ENCODE data around the gene TEX22.

TEX22 gene

GRCh38 chr14:105427936-105428485, 29.7 kb downstream of the TEX22 start:
- Histone ChIP-seq H3K4me1 (ENCODE audit: control insufficient read depth, insufficient read depth, low read length) (no peaks in the 10 kb centered on the region), H3K36me3 (ENCODE audit: control insufficient read depth in 2 of 2, insufficient read depth in 1 of 2, low read length in 2 of 2) (peaks cover 20 to 58% of the 10 kb centered on the region in 2 experiments; a peak in 2 of 3 replicates), H3K27ac (ENCODE audit: extremely low read depth, low read depth, low read length) (no peak overlapping the region), H3K9me3 (ENCODE audit: control insufficient read depth, insufficient read depth, low read depth, low read length) (no peaks in the 10 kb centered on the region; the same call in 1 of the 2 replicates), H3K4me3 (ENCODE audit: low read depth, low read length) (no peak overlapping the region)
- ChIA-PET CTCF (no interaction called here), POLR2A (no interaction called here)
- TF ChIP-seq AEBP2 (tag by site-specific recombination; IDR thresholded peaks at IDR 0.05; ENCODE audit: borderline replicate concordance) (no peak), SETDB1 (IDR thresholded peaks at IDR 0.05; ENCODE audit: insufficient read length, low read length) (peak; percentile 18), ZNF664 (tag by site-specific recombination; IDR thresholded peaks at IDR 0.05) (peak; percentile 82)

- TF ChIP-seq ZNF157 (tag by site-specific recombination; IDR thresholded peaks at IDR 0.05) (no peak), ZSCAN18 (tag by site-specific recombination; IDR thresholded peaks at IDR 0.05) (no peak), ZFP69B (tag by site-specific recombination; IDR thresholded peaks at IDR 0.05) (no peak), ZNF549 (tag by site-specific recombination; IDR thresholded peaks at IDR 0.05) (no peak), ZNF843 (tag by site-specific recombination; IDR thresholded peaks at IDR 0.05) (no peak), ZNF610 (tag by site-specific recombination; IDR thresholded peaks at IDR 0.05; ENCODE audit: borderline replicate concordance) (no peak), ZNF221 (tag by site-specific recombination; IDR thresholded peaks at IDR 0.05; ENCODE audit: borderline replicate concordance) (no peak), ZNF600 (tag by site-specific recombination; IDR thresholded peaks at IDR 0.05) (no peak), ZNF664 (tag by site-specific recombination; IDR thresholded peaks at IDR 0.05) (no peak), ZNF626 (tag by site-specific recombination; IDR thresholded peaks at IDR 0.05) (no peak)
- POLR2A ChIA-PET = no interaction called here
- peaks cover 17 to 48% of the 10 kb centered on the region in 2 experiments; a peak in 2 of 3 replicates for H3K36me3 ChIP-seq (ENCODE audit: control insufficient read depth in 2 of 2, insufficient read depth in 1 of 2, low read length in 2 of 2)
- H3K27ac ChIP-seq (ENCODE audit: extremely low read depth, low read depth, low read length) = no peak overlapping the region
- H3K4me1 ChIP-seq (ENCODE audit: control insufficient read depth, insufficient read depth, low read length) = no peaks in the 10 kb centered on the region
- no peak overlapping the region for H3K4me3 ChIP-seq (ENCODE audit: low read depth, low read length)
- H3K9me3 ChIP-seq (ENCODE audit: control insufficient read depth, insufficient read depth, low read depth, low read length) = no peaks in the 10 kb centered on the region; the same call in 1 of the 2 replicates
- CTCF ChIA-PET = interaction anchor here (0.6 to 1.5 kb wide), 2 partner anchors 51 to 109 kb away, joined by 3 to 4 read pairs; no protein-coding TSS in a partner anchor
Measured at GRCh38 chr14:105430042-105430441, 31.7 kb downstream of the TEX22 start.

- H3K27ac ChIP-seq (ENCODE audit: extremely low read depth, low read depth, low read length) = no peak overlapping the region
- H3K4me1 ChIP-seq (ENCODE audit: control insufficient read depth, insufficient read depth, low read length) = no peaks in the 10 kb centered on the region
- H3K36me3 ChIP-seq (ENCODE audit: control insufficient read depth in 2 of 2, insufficient read depth in 1 of 2, low read length in 2 of 2) = peaks cover 17 to 43% of the 10 kb centered on the region in 2 experiments; a peak in 2 of 3 replicates
- POLR2A ChIA-PET = no interaction called here
- CTCF ChIA-PET = interaction anchor here (1.5 kb wide), 1 partner anchor 50 kb away, joined by 4 read pairs; no protein-coding TSS in a partner anchor
- H3K9me3 ChIP-seq (ENCODE audit: control insufficient read depth, insufficient read depth, low read depth, low read length) = no peaks in the 10 kb centered on the region; the same call in 1 of the 2 replicates
- H3K4me3 ChIP-seq (ENCODE audit: low read depth, low read length) = no peak overlapping the region
- no peak for TF ChIP-seq ZSCAN23 (tag by site-specific recombination; IDR thresholded peaks at IDR 0.05)
- TF ChIP-seq BCL6B (tag by site-specific recombination; IDR thresholded peaks at IDR 0.05) = no peak
- no peak for TF ChIP-seq BCL11A (tag by site-specific recombination; IDR thresholded peaks at IDR 0.05; ENCODE audit: low read depth)
- TF ChIP-seq ZNF416 (tag by site-specific recombination; IDR thresholded peaks at IDR 0.05) = no peak
- no peak for TF ChIP-seq ZXDB (tag by site-specific recombination; IDR thresholded peaks at IDR 0.05)
- TF ChIP-seq ZNF610 (tag by site-specific recombination; IDR thresholded peaks at IDR 0.05; ENCODE audit: borderline replicate concordance) = no peak
- TF ChIP-seq ZBTB44 (tag by site-specific recombination; IDR thresholded peaks at IDR 0.05) = no peak
- TF ChIP-seq ZBTB48 (tag by site-specific recombination; IDR thresholded peaks at IDR 0.05) = no peak
- TF ChIP-seq ZBTB11 (tag by site-specific recombination; conservative IDR thresholded peaks at IDR 0.05; ENCODE audit: low read depth) = no peak
Measured at GRCh38 chr14:105430565-105430964, 32.2 kb downstream of the TEX22 start.
